Parathyroid adenoma (tissue), 2 donors: Measurements from ENCODE around the gene EIF2S3B.
"Not testable (repeated sequence)": the region's sequence is repeated elsewhere in the genome, so short reads cannot be mapped to it uniquely, and the experiment has no call there.

Source experiments
- H2AFZ ChIP-seq: fragments of 300-600 bp; sonication (generic); one replicate; pipeline ENCODE4 v1.7.0; 2017; ENCODE audit warnings: antibody characterized with exemption, mild to moderate bottlenecking
- H3K27ac ChIP-seq: fragments of 300-600 bp; sonication (generic); one replicate; pipeline ENCODE4 v1.7.0; 2017
- H3K27me3 ChIP-seq: fragments of 300-600 bp; sonication (generic); one replicate; pipeline ENCODE4 v1.7.0; 2017; ENCODE audit warnings: low read length; ENCODE audit not compliant: control insufficient read depth, insufficient read depth
- H3K36me3 ChIP-seq: fragments of 300-600 bp; sonication (generic); one replicate; pipeline ENCODE4 v1.7.0; 2017; ENCODE audit warnings: low read length; ENCODE audit not compliant: control insufficient read depth, insufficient read depth
- H3K4me1 ChIP-seq: fragments of 300-600 bp; sonication (generic); one replicate; pipeline ENCODE4 v1.7.0; 2017; ENCODE audit warnings: control low read depth
- H3K4me2 ChIP-seq: fragments of 300-600 bp; sonication (generic); one replicate; pipeline ENCODE4 v1.7.0; 2017; ENCODE audit warnings: low read length
- H3K4me3 ChIP-seq: fragments of 300-600 bp; sonication (generic); one replicate; pipeline ENCODE4 v1.7.0; 2017; ENCODE audit warnings: low read depth, low read length
- H3K79me2 ChIP-seq: fragments of 300-600 bp; sonication (generic); one replicate; pipeline ENCODE4 v1.7.0; 2017; ENCODE audit warnings: control low read depth
- H3K9ac ChIP-seq: fragments of 300-600 bp; sonication (generic); one replicate; pipeline ENCODE4 v1.7.0; 2017; ENCODE audit warnings: mild to moderate bottlenecking
- H3K9me3 ChIP-seq: fragments of 300-600 bp; sonication (generic); one replicate; pipeline ENCODE4 v1.7.0; 2017; ENCODE audit warnings: low read length; ENCODE audit not compliant: control insufficient read depth
- TF ChIP-seq, protein P1 (sequence below): fragments of 300-600 bp; sonication (generic); IDR thresholded peaks from one replicate; pipeline ENCODE4 v1.7.0; 2017; ENCODE audit warnings: antibody characterized with exemption, mild to moderate bottlenecking
- donor health status: primary hyperparathyroidism.

The EIF2S3B gene

GRCh38 chr12:10505620-10506019 lies at the start of gene EIF2S3B:
EIF2S3B (plus strand) TSS chr12:10505890; CDS start chr12:10505903, 13 bp downstream.
- no peak within 1 kb of the TSS for H3K27ac ChIP-seq
- no peak within 1 kb of the TSS for H3K4me3 ChIP-seq
- H3K9me3 ChIP-seq = no peaks in the 10 kb centered on the region
- no peak within 1 kb of the TSS for H3K9ac ChIP-seq
- no peak within 1 kb of the TSS for H3K4me2 ChIP-seq
- H3K4me1 ChIP-seq = no peaks in the 10 kb centered on the region
- H2AFZ ChIP-seq = no peak within 1 kb of the TSS
- H3K36me3 ChIP-seq = no peaks in the 10 kb centered on the region
- H3K27me3 ChIP-seq = no peaks in the 10 kb centered on the region
- TF ChIP-seq, protein P1, sequence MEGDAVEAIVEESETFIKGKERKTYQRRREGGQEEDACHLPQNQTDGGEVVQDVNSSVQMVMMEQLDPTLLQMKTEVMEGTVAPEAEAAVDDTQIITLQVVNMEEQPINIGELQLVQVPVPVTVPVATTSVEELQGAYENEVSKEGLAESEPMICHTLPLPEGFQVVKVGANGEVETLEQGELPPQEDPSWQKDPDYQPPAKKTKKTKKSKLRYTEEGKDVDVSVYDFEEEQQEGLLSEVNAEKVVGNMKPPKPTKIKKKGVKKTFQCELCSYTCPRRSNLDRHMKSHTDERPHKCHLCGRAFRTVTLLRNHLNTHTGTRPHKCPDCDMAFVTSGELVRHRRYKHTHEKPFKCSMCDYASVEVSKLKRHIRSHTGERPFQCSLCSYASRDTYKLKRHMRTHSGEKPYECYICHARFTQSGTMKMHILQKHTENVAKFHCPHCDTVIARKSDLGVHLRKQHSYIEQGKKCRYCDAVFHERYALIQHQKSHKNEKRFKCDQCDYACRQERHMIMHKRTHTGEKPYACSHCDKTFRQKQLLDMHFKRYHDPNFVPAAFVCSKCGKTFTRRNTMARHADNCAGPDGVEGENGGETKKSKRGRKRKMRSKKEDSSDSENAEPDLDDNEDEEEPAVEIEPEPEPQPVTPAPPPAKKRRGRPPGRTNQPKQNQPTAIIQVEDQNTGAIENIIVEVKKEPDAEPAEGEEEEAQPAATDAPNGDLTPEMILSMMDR = no peak
- H3K79me2 ChIP-seq = no peaks in the 10 kb centered on the region

- Histone ChIP-seq H3K79me2 (no peaks in the 10 kb centered on the region), H3K4me1 (no peaks in the 10 kb centered on the region), H3K9me3 (peaks cover 3% of the 10 kb centered on the region), H3K36me3 (no peaks in the 10 kb centered on the region), H3K27me3 (no peaks in the 10 kb centered on the region), H2AFZ (no peak overlapping the region), H3K27ac (no peak overlapping the region), H3K4me2 (no peak overlapping the region), H3K9ac (no peak overlapping the region), H3K4me3 (no peak overlapping the region)
- TF ChIP-seq, protein P1 = no peak
Observed at GRCh38 chr12:10456856-10457255, 48.8 kb upstream of the EIF2S3B start.

GRCh38 chr12:10457760-10458159 lies 47.9 kb upstream of the EIF2S3B start:
- TF ChIP-seq, protein P1 = no peak

DNA sequence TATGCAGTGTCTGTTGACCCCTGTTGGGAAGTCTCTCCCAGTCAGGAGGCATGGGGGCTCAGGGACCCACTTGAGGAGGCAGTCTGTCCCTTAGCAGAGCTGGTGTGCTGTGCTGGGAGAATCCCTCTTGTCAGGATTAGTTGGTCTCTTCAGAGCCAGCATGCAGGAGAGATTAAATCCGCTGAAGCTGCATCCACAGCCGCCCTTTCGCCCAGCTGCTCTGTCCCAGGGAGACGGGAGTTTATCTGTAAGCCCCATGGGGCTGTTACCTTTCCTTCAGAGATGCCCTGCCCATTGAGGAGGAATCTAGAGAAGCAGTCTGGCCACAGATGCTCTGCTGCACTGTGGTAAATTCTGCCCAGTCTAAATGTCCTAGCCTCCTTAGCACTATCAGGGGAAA lies 39.4 kb upstream of the EIF2S3B start:
- Histone ChIP-seq H3K4me1 (no peaks in the 10 kb centered on the region), H3K9ac (no peak overlapping the region), H3K9me3 (no peaks in the 10 kb centered on the region), H2AFZ (no peak overlapping the region), H3K36me3 (no peaks in the 10 kb centered on the region), H3K27me3 (no peaks in the 10 kb centered on the region), H3K4me3 (no peak overlapping the region), H3K4me2 (no peak overlapping the region), H3K79me2 (no peaks in the 10 kb centered on the region), H3K27ac (no peak overlapping the region)
- TF ChIP-seq, protein P1 = no peak

More at GRCh38 chr12:10457760-10458159, 47.9 kb upstream of the EIF2S3B start:
- no peaks in the 10 kb centered on the region for H3K79me2 ChIP-seq
- no peaks in the 10 kb centered on the region for H3K36me3 ChIP-seq
- no peak overlapping the region for H2AFZ ChIP-seq
- no peak overlapping the region for H3K9ac ChIP-seq
- no peaks in the 10 kb centered on the region for H3K27me3 ChIP-seq
- H3K4me2 ChIP-seq = no peak overlapping the region
- H3K4me1 ChIP-seq = no peaks in the 10 kb centered on the region
- no peak overlapping the region for H3K27ac ChIP-seq
- no peak overlapping the region for H3K4me3 ChIP-seq
- H3K9me3 ChIP-seq = peaks cover 3% of the 10 kb centered on the region

DNA sequence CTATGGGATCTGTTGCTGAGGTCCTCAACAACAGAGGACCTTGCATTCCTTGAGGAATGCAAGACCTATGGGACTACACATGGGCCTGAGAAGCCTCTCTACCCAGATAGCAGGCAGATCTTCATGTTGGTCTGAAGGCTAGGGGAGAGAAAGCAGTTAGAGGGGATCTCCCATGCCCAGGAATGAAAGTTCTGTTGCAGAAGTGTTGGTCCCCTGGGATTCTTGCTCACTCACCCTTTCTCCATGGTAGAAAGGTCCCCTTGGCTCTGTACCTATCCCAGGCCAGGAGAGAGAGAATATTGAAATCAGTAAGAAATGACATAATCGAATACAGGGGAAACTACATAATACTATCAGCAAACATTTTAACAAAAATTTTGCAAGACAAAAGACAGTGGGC lies 36.0 kb upstream of the EIF2S3B start:
- Histone ChIP-seq H3K4me1 (no peaks in the 10 kb centered on the region), H2AFZ (no peak overlapping the region), H3K4me2 (no peak overlapping the region), H3K27me3 (no peaks in the 10 kb centered on the region), H3K27ac (no peak overlapping the region), H3K36me3 (no peaks in the 10 kb centered on the region), H3K4me3 (no peak overlapping the region), H3K9ac (no peak overlapping the region), H3K9me3 (no peaks in the 10 kb centered on the region), H3K79me2 (no peaks in the 10 kb centered on the region)
- TF ChIP-seq, protein P1 = no peak

DNA sequence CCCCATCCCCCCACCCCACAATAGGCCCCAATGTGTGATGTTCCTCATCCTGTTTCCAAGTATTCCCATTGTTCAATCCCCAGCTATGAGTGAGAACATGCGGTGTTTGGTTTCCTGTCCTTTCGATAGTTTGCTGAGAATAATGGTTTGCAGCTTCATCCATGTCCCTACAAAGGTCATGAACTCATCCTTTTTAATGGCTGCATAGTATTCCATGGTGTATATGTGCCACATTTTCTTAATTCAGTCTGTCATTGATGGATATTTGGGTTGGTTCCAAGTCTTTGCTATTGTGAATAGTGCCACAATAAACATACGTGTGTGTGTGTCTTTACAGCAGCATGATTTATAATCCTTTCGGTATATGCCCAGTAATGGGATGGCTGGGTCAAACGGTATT lies 32.9 kb upstream of the EIF2S3B start:
- not testable (repeated sequence) for H2AFZ ChIP-seq, H3K9me3 ChIP-seq, H3K79me2 ChIP-seq, H3K4me3 ChIP-seq, H3K36me3 ChIP-seq, H3K27ac ChIP-seq, H3K27me3 ChIP-seq, H3K9ac ChIP-seq, H3K4me1 ChIP-seq, H3K4me2 ChIP-seq

GRCh38 chr12:10481901-10482300 lies 23.8 kb upstream of the EIF2S3B start:
- not testable (repeated sequence) for H3K9ac ChIP-seq, H3K4me2 ChIP-seq, H3K4me1 ChIP-seq

More at GRCh38 chr12:10481901-10482300, 23.8 kb upstream of the EIF2S3B start:
- H3K79me2 ChIP-seq, H3K27ac ChIP-seq, H2AFZ ChIP-seq, H3K4me3 ChIP-seq, H3K36me3 ChIP-seq, H3K27me3 ChIP-seq, H3K9me3 ChIP-seq: not testable (repeated sequence)
